ENCODE data around the gene CLBA1. TPM values are rescaled to one million over a fixed set of nuclear protein-coding genes. Genes with fewer than 3 reads are reported as not detected.

Gene CLBA1
- total RNA-seq, 1 donor from 2014 or later, result 16.2 TPM

GRCh38 chr14:105005929-105006830 lies 20.6 kb downstream of the CLBA1 start:
- H3K27me3 Mint-ChIP-seq, result no peaks in the 10 kb centered on the region
- no peak overlapping the region for H3K27ac Mint-ChIP-seq
- no peak for DNase-seq (ENCODE audit: extremely low spot score, unreplicated experiment)
- no peaks in the 10 kb centered on the region for H3K36me3 Mint-ChIP-seq
- no peak for TF ChIP-seq CTCF (conservative IDR thresholded peaks at IDR 0.05)
- H3K4me3 Mint-ChIP-seq, result no peak overlapping the region
- no peaks in the 10 kb centered on the region for H3K9me3 Mint-ChIP-seq
- no peaks in the 10 kb centered on the region for H3K4me1 Mint-ChIP-seq (ENCODE audit: unreplicated experiment)

- peaks cover 3% of the 10 kb centered on the region for H3K4me1 Mint-ChIP-seq (ENCODE audit: unreplicated experiment)
- no peaks in the 10 kb centered on the region for H3K27me3 Mint-ChIP-seq
- no peak overlapping the region for H3K4me3 Mint-ChIP-seq
- no peak for TF ChIP-seq CTCF (conservative IDR thresholded peaks at IDR 0.05)
- no peak for DNase-seq (ENCODE audit: extremely low spot score, unreplicated experiment)
- H3K9me3 Mint-ChIP-seq, result no peaks in the 10 kb centered on the region
- H3K36me3 Mint-ChIP-seq, result no peaks in the 10 kb centered on the region
- H3K27ac Mint-ChIP-seq, result no peak overlapping the region
Measured at GRCh38 chr14:105006831-105007592, 21.4 kb downstream of the CLBA1 start.

GRCh38 chr14:105007593-105008264 lies 22.1 kb downstream of the CLBA1 start:
- DNase-seq (ENCODE audit: extremely low spot score, unreplicated experiment), result no peak
- Mint-ChIP-seq H3K4me3 (no peak overlapping the region), H3K27ac (no peak overlapping the region), H3K9me3 (no peaks in the 10 kb centered on the region), H3K36me3 (no peaks in the 10 kb centered on the region), H3K27me3 (no peaks in the 10 kb centered on the region), H3K4me1 (ENCODE audit: unreplicated experiment) (peaks cover 6% of the 10 kb centered on the region)
- TF ChIP-seq CTCF (conservative IDR thresholded peaks at IDR 0.05), result no peak

GRCh38 chr14:105010106-105010505 lies 24.5 kb downstream of the CLBA1 start:
- H3K27ac Mint-ChIP-seq, result no peak overlapping the region
- H3K4me3 Mint-ChIP-seq, result no peak overlapping the region
- H3K9me3 Mint-ChIP-seq, result no peaks in the 10 kb centered on the region
- H3K4me1 Mint-ChIP-seq (ENCODE audit: unreplicated experiment), result peaks cover 26% of the 10 kb centered on the region
- DNase-seq (ENCODE audit: extremely low spot score, unreplicated experiment), result no peak
- H3K36me3 Mint-ChIP-seq, result no peaks in the 10 kb centered on the region
- no peak for TF ChIP-seq CTCF (conservative IDR thresholded peaks at IDR 0.05)
- no peaks in the 10 kb centered on the region for H3K27me3 Mint-ChIP-seq

- no peaks in the 10 kb centered on the region for H3K27me3 Mint-ChIP-seq
- H3K4me3 Mint-ChIP-seq, result no peak overlapping the region
- peaks cover 32% of the 10 kb centered on the region for H3K4me1 Mint-ChIP-seq (ENCODE audit: unreplicated experiment)
- TF ChIP-seq CTCF (conservative IDR thresholded peaks at IDR 0.05), result no peak
- H3K27ac Mint-ChIP-seq, result no peak overlapping the region
- DNase-seq (ENCODE audit: extremely low spot score, unreplicated experiment), result no peak
- no peaks in the 10 kb centered on the region for H3K9me3 Mint-ChIP-seq
- H3K36me3 Mint-ChIP-seq, result peaks cover under 1% of the 10 kb centered on the region
Measured at GRCh38 chr14:105010891-105011291, 25.3 kb downstream of the CLBA1 start.
